Measurements from ENCODE around the gene ZNF219. TPM values are rescaled to one million over a fixed set of nuclear protein-coding genes. Genes with fewer than 3 reads are reported as not detected.

Gene ZNF219
- total RNA-seq, 2 experiments from 2014 or later = 4.3 to 6.0 TPM

DNA sequence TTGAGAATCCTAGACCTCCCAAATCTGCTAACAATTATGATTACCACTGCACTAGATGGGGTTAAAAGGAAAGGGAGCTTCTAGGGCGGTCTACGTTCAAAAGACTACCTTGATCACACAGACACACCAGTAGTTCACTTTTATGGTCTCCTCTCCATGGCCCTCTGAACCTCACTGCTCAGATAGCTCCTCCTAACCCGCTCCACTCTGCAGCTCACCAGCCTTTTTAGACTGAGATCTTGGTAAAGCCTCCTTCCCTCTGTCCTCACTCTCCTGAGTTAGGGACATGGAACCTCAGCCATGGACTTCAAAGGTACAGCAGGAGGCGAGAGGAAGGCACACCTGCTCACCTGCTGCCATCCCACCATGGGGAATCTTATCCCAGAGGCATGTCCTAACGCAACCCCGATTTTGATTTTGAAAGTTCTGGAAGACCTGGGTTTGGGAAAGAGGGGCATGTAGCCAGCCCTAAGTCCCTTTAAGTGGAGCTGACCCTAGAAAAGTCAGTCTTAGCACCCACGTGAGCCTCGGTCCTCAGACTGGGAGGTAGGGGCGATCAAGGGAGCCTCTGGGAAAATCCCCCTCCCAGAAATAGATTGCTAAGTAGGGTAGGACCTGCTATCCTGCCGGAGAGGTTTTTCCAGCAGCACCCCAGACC lies 1.3 kb downstream of the ZNF219 start:
- H3K9me3 Mint-ChIP-seq = no peaks in the 10 kb centered on the region
- no peaks in the 10 kb centered on the region for H3K36me3 Mint-ChIP-seq
- H3K27me3 Mint-ChIP-seq = peaks cover 28% of the 10 kb centered on the region
- ATAC-seq (ENCODE audit: low read depth) (no peak), DNase-seq (no peak)
- H3K27ac Mint-ChIP-seq = peak overlapping the region; percentile 26
- peaks cover 22% of the 10 kb centered on the region for H3K4me1 Mint-ChIP-seq
- H3K4me3 Mint-ChIP-seq = peak overlapping the region; percentile 56
- POLR2A ChIA-PET = no interaction called here

DNA sequence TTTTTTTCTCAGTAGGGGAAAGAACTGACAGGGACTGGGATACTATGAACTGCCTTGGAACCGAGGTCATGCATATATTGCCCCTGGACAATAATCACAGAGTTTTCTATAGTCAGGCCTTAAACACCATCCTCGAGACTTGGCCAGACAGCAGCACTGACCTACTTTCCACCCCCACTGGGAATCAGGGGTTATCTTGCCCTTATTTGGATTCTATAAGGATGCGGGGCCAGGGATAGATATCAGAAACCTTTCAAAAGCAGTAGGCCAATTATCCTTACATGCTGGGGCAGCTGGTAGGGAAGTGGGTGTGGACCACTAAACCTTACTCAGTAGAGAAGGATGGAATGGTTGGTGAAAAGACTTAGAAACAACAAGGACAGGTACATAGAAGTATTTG lies 2.0 kb downstream of the ZNF219 start:
- Mint-ChIP-seq H3K27ac (no peak overlapping the region), H3K36me3 (no peaks in the 10 kb centered on the region), H3K4me3 (no peak overlapping the region), H3K9me3 (no peaks in the 10 kb centered on the region), H3K27me3 (peaks cover 28% of the 10 kb centered on the region), H3K4me1 (peaks cover 17% of the 10 kb centered on the region)
- no peak for DNase-seq
- ATAC-seq (ENCODE audit: low read depth) = no peak
- POLR2A ChIA-PET = interaction anchor here (1.1 to 1.3 kb wide), 2 partner anchors 8 to 26 kb away, joined by 3 read pairs; partner anchors contain the start of gene ARHGEF40

DNA sequence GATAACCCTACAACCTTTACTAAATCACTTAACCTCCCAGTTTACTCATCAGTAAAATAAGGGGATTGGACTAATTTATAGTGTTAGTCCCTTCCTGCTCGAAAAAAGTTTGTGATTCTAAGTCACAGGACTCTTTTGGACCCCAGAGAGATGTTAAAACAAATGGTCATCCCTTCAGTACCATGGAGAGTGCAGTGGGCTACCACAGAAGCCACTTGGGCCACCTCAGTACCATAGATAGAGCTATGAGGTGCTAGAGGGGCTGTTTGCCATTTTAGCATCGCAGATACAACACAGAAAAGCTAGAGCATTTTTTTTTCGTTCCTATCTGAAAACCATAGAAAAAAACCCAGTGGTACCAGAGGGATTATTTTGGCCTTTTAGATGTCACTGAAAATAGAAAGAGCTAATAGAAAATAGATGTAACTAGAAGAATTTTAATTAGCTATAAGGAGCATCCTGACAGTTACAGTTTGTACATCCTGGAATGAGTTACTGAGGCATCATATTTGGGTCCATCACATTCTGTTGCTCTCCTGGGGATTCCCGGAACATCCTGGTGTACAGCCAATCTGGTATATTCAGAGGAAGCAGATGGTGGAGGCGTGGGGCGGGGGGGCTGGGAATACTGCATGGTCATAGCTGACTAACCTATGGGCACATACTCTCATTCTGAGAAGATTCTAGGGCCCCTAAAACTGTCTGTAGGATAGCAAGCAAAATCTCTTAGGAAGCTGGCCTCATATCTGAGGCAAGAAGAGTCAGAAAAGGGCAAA lies 2.8 kb downstream of the ZNF219 start:
- no peak overlapping the region for H3K4me3 Mint-ChIP-seq
- H3K4me1 Mint-ChIP-seq = peaks cover 16% of the 10 kb centered on the region
- no peaks in the 10 kb centered on the region for H3K9me3 Mint-ChIP-seq
- DNase-seq (no peak), ATAC-seq (ENCODE audit: low read depth) (no peak)
- H3K27me3 Mint-ChIP-seq = peaks cover 28% of the 10 kb centered on the region
- no peak overlapping the region for H3K27ac Mint-ChIP-seq
- H3K36me3 Mint-ChIP-seq = no peaks in the 10 kb centered on the region
- POLR2A ChIA-PET = interaction anchor here (1.1 to 1.3 kb wide), 2 partner anchors 9 to 25 kb away, joined by 3 read pairs; partner anchors contain the start of gene ARHGEF40

DNA sequence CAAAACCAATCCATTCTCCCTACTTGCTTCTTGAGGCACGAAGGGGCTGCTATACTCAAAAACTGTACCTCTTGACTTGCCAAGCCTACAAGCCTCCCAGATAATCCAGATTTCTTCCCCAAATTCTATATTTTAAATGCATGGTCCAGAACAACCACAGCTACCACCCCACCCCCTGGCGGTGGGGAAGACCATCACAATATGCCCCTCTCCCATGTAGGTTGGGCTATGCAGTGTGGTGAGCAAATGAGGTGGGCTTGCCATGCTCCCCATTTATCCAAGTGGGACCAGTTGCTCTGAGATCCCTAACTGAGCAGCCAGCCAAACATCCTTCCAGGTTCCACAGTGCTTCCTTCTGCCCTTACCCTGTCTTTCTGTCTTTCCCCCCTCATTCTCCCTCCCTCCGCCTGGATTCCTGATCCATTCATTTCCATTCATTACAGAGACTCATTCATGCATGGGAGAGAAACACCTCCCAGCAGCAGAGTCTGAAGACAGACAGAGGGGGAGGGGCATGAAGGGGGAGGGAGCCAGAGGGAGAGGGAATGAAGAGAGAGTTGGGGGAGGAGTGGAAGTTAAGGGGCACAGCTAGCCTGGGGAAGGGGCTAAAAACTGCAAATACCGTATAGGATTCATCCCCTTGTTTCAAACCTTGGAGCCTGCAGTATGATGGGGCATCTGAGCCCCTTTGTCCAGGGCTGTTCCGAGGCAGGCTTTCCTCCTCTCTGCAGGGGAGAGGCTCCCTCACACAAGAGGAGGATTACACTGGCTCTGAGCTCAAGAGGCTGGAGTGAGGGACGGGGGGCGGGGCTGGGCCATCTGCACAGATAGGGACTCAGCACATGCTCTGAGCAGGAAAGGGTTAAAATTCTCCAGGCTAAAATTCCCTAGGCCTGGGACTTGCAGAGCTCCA lies 4.4 kb downstream of the ZNF219 start:
- Mint-ChIP-seq H3K4me1 (peaks cover 6% of the 10 kb centered on the region), H3K36me3 (no peaks in the 10 kb centered on the region)

DNA sequence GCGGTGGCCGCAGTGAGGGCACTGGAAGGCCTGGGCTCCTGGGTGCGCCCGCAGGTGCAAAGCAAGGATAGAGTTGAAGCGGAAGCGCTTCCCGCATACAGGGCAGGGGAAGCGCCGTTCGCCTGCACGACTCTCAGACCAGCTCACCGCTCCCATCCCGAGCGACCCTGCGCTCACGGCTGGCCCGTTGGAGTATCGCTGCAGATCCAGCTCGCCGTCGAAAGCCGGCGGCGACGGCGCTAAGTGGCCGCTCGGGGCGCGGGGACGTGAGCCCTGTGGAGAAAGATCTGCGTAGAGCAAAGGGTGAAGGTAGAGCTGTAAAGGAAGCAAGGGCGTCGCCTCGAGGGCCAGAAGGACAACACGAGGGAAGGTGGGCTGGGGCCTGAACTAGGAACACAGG lies 5.4 kb downstream of the ZNF219 start:
- no peak for ATAC-seq (ENCODE audit: low read depth)
- Mint-ChIP-seq H3K4me1 (peaks cover 8% of the 10 kb centered on the region), H3K4me3 (no peak overlapping the region), H3K36me3 (no peaks in the 10 kb centered on the region), H3K27ac (no peak overlapping the region), H3K9me3 (no peaks in the 10 kb centered on the region), H3K27me3 (peaks cover 13% of the 10 kb centered on the region)
- DNase-seq = no peak
- POLR2A ChIA-PET = interaction anchor here (1.1 to 1.6 kb wide), 2 partner anchors 11 to 25 kb away, joined by 8 to 9 read pairs; no protein-coding TSS in a partner anchor

More for the DNA sequence above, 4.4 kb downstream of the ZNF219 start:
- ATAC-seq (ENCODE audit: low read depth) (no peak), DNase-seq (no peak)
- Mint-ChIP-seq H3K27me3 (peaks cover 19% of the 10 kb centered on the region), H3K4me3 (no peak overlapping the region), H3K9me3 (no peaks in the 10 kb centered on the region), H3K27ac (no peak overlapping the region)
- POLR2A ChIA-PET = interaction anchor here (0.6 kb wide), 1 partner anchor 637 kb away, joined by 3 read pairs; no protein-coding TSS in a partner anchor

DNA sequence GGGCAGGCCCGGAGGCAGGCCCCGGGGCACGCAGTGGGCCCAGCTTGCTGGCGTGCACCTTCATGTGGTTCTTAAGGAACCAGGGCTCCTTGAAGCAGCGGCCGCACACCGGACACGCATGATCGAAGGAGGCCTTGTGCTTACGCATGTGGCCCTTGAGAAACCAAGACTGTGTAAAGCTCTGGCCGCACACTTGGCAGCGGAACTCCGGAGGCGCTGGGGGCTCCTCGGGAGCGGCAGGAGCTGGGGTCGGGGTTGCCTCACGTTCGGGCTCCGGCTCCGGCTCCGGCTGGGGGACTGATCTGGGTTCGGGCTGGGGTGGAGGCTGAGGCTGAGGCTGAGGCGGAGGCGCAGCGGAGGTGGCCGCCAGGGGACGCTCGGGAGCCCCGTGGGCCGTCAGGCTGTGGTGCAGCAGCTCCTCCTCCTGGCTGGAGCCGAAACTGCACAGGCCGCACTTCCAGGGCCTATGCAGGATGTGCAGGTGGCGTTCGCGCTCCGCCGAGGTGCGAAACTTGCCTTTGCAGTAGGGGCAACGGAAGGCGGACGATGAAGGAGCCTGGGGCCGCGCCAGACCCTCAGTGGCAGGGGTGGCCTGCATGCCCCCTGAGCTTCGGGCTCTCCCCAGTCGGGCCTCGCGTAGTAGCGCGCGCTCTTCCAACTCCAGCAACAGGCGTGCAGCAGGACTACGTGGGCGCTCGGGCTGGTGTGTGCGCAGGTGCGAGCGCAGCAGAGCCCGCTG lies 6.0 kb downstream of the ZNF219 start:
- Mint-ChIP-seq H3K9me3 (no peaks in the 10 kb centered on the region), H3K4me3 (no peak overlapping the region), H3K27me3 (peaks cover 11% of the 10 kb centered on the region), H3K27ac (no peak overlapping the region), H3K4me1 (peaks cover 13% of the 10 kb centered on the region), H3K36me3 (no peaks in the 10 kb centered on the region)
- POLR2A ChIA-PET = interaction anchor here (1.1 to 1.6 kb wide), 3 partner anchors 12 to 78 kb away, joined by 3 to 9 read pairs (median 8); no protein-coding TSS in a partner anchor
- peak; percentile 97 for DNase-seq
- peak; percentile 74 for ATAC-seq (ENCODE audit: low read depth)

DNA sequence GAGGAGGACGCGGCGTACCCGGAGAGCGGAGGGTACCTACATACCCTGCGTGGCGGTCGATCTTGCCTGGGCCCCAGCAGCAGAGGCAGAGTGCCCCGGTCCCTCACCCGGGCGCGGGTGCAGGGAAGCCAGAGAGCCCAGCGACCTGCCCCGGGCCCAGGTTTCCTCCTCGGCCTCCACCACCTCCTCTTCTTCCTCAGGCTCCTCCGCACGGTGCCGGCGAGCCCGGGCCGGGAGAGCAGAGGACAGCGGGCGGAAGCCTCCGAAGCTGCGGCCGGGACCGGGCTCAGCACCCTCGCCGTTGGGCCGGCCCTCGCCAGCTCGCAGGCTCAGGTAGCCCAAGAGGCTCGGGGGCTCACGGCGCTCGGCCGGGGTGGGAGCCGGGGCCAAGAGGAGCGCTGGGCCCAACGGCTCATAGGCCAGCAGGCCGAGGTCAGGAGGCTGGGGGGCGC lies 6.6 kb downstream of the ZNF219 start:
- ATAC-seq (ENCODE audit: low read depth) (no peak), DNase-seq (no peak)
- no peak overlapping the region for H3K27ac Mint-ChIP-seq
- peaks cover 6% of the 10 kb centered on the region for H3K27me3 Mint-ChIP-seq
- H3K4me1 Mint-ChIP-seq = peaks cover 15% of the 10 kb centered on the region
- H3K36me3 Mint-ChIP-seq = no peaks in the 10 kb centered on the region
- H3K9me3 Mint-ChIP-seq = no peaks in the 10 kb centered on the region
- no peak overlapping the region for H3K4me3 Mint-ChIP-seq
- POLR2A ChIA-PET = interaction anchor here (1.1 to 1.6 kb wide), 3 partner anchors 12 to 77 kb away, joined by 3 to 9 read pairs (median 8); no protein-coding TSS in a partner anchor

DNA sequence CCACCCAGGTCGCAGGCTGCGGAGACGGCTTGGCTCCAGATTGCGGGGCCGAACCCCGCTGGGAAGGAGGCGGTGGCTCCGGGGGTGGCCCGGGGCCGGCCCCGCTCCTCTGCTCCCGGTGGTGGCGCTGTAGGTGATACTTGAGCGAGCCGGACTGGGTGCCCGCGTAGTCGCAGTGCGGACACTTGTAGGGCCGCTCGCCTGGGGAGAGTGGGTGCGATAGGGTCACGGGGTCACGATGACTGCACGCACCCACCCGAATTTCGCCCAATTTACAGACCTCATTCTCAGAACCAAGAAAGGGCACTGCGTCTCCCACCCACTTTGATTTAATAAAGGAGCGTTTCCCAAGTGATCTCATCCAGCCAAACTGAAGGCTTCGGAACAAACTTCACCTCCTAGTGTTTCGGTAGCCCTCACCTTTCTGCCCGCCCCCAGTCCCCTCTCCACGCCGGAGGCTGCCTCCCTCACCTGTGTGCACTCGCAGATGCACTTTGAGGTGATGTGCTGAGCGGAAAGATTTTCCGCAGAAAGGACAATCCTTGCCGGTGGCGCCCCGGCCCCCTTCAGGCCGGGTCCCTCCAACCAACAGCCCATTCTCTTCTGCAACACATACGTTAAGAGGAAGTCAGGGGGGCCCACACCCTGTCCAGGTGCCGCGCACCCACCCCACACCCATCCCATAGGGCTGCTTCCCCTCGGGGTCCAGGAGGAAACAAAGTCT lies 7.4 kb downstream of the ZNF219 start:
- Mint-ChIP-seq H3K27ac (no peak overlapping the region), H3K4me1 (peaks cover 20% of the 10 kb centered on the region), H3K9me3 (no peaks in the 10 kb centered on the region), H3K27me3 (peaks cover 5% of the 10 kb centered on the region), H3K4me3 (no peak overlapping the region), H3K36me3 (no peaks in the 10 kb centered on the region)
- DNase-seq (no peak), ATAC-seq (ENCODE audit: low read depth) (no peak)
- POLR2A ChIA-PET = interaction anchor here (1.3 to 1.6 kb wide), 2 partner anchors 23 to 76 kb away, joined by 3 to 4 read pairs; no protein-coding TSS in a partner anchor

DNA sequence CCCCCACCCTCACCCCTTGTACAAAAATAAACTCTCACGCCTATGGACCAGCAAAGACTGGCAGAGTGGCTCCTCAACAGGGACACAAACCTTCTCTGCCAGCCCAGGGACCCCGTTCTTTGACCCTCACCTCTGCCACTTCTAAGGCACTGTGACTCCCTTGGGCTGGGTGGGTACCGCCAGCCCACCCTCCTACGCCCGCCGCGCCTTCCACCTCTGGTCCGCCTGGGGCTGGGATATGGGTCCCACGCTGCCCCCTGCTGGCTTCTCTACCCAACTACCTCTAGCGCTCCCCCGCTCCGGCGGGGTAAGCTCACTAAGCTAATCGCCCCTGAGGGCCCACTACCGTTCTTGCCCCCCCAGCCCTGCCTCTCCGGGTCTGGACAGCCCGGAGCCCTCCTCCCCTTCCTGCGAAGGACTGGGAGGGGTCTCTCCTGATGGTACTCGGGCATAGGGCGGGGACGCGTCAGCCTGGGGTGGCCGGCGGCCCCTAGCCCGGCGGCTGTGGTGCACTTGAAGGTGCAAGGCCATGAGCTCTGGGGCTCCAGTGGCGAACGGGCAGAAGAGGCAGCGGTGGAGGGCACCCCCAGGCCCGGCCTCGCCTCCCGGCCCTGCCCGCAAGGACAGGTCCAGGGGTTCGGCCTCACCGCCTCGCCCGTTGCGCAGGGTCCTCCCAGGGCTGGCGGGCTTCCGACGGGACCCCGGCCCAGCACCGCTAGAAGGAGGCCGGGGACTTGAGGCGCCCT lies 8.1 kb downstream of the ZNF219 start:
- DNase-seq = no peak
- Mint-ChIP-seq H3K9me3 (no peaks in the 10 kb centered on the region), H3K36me3 (no peaks in the 10 kb centered on the region), H3K27me3 (peaks cover 3% of the 10 kb centered on the region), H3K4me3 (no peak overlapping the region), H3K4me1 (peaks cover 20% of the 10 kb centered on the region), H3K27ac (no peak overlapping the region)
- no peak for ATAC-seq (ENCODE audit: low read depth)
- POLR2A ChIA-PET = interaction anchor here (1.6 to 2.0 kb wide), 3 partner anchors 13 to 22 kb away, joined by 4 to 5 read pairs (median 4); no protein-coding TSS in a partner anchor

DNA sequence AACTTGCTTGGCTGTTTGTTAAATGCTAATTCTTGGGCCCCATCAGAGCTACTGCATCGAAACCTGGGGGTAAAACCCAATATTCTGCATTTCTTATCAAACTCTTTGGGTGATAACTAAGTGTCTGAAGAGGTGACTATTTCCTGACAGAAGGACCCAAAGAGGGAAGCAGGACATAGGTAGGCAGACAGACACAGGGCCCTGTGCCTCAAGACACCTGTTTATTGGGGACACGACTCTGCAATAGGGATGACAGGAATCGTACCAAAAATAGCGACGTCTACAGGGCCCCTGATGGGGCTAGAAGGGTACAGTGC lies 8.6 kb downstream of the ZNF219 start:
- H3K27me3 Mint-ChIP-seq = peaks cover 3% of the 10 kb centered on the region
- H3K4me3 Mint-ChIP-seq = no peak overlapping the region
- H3K9me3 Mint-ChIP-seq = no peaks in the 10 kb centered on the region
- no peak for DNase-seq
- no peak overlapping the region for H3K27ac Mint-ChIP-seq
- ATAC-seq (ENCODE audit: low read depth) = no peak
- peaks cover 20% of the 10 kb centered on the region for H3K4me1 Mint-ChIP-seq
- H3K36me3 Mint-ChIP-seq = no peaks in the 10 kb centered on the region
- POLR2A ChIA-PET = interaction anchor here (0.8 to 2.0 kb wide), 4 partner anchors 13 to 21 kb away, joined by 3 to 5 read pairs (median 4); no protein-coding TSS in a partner anchor

DNA sequence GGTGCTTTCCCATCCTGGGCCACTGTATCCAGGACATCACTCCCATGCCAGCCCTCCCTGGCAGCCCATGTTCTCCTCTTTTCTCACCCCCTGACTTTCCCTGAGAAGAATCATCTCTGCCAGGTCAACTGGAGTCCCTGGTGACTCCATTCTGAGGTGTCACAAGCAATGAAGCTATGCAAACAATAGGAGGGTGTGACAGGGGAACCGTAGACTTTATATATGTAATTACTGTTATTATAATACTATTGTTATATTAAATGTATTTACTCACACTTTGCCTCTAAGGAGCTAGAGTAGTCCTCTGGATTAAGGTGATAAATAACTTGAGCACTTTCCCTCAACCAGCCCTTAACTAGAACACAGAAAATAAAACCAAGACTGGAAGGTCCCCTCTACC lies 9.2 kb downstream of the ZNF219 start:
- peaks cover 20% of the 10 kb centered on the region for H3K4me1 Mint-ChIP-seq

More for the DNA sequence above, 9.2 kb downstream of the ZNF219 start:
- H3K4me3 Mint-ChIP-seq = no peak overlapping the region
- ATAC-seq (ENCODE audit: low read depth) (no peak), DNase-seq (no peak)
- no peaks in the 10 kb centered on the region for H3K36me3 Mint-ChIP-seq
- peaks cover 4% of the 10 kb centered on the region for H3K27me3 Mint-ChIP-seq
- POLR2A ChIA-PET = interaction anchor here (0.8 to 2.0 kb wide), 4 partner anchors 14 to 21 kb away, joined by 3 to 5 read pairs (median 4); no protein-coding TSS in a partner anchor
- no peaks in the 10 kb centered on the region for H3K9me3 Mint-ChIP-seq
- no peak overlapping the region for H3K27ac Mint-ChIP-seq
